ENCODE measurements around the gene NHERF1.

Gene NHERF1

DNA sequence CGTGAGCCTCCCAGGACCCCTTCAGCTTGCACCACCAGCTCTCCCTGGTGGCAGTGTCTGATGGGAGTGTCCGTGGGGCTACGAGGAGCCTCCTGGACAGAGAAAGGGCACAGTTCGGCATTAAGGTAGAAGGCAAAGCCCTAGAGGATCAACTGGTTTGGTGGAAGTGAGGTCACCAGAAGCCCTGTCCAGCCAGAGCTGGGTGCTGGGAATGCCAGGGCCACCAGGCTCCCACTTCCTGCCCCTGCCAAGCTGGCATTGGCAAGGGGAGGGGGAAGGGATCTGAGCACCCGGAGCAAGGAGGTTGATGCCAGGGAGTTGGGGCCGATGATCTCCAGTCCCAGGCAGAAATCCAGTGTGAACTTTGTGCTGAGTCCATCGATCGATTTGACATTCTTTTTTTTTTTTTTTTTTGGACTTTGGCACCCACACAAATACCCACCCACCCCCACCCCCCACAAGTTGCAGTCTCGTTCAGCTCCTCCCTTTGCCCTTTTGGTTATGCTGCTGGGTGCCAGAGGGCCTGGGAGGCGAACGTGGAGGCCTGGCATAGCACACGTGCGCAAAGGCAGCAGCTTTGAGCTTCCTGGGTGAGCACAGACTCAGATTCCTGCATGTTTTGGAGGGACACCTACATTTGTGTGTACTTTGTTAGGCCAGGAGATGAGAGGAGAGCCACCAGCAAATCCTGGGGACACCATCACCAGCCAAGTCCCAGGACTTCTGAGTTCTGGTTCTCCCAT lies 2.1 kb downstream of the NHERF1 start:
- DNase-seq: no peak

DNA sequence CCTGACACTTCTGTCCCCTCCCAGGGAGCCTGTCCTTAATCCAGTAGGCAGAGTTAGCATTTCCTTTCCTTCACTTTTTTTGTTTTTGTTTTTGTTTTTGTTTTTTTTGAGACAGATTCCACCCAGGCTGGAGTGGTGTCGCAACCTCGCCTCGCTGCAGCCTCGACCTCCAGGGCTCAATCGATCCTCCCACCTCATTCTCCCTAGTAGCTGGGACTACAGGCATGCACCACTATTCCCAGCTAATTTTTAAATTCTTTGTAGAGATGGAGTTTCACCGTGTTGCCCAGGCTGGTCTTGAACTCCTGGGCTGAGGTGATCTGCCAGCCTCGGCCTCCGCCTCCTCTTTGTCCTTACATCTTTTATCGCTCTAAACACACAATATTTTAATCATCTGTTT lies 4.0 kb downstream of the NHERF1 start:
- DNase-seq: no peak

DNA sequence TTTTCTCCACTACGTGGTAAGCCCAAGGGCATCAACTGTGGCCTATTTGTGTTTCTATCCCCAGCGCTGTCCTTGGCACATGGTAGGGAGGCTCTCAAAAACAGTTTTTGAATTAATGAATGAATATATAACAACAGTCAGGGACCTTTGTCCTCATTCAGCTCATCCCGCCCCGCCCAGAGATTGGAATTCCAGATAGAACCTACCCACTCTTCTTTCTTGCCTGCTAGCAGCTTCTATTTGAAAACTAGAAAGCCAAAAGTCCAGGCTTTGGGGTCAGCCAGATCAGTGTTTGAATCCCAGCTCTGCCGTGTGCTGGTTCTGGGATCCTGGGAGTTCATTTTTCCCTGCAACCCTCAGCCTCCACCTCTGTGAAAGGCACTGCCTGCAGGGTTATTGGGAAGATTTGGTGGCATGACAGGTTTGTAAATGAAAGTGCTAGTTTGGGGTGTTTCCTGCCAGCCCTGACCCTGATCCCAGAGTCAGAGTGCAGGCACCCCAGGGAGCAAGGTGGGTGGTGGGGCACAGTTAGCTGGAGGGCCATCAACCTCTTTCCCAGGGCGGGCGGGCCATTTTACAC lies 4.5 kb downstream of the NHERF1 start:
- DNase-seq: no peak

- no peak for DNase-seq
Measured at GRCh38 chr17:74754832-74755231, 6.4 kb downstream of the NHERF1 start.

- no peak for DNase-seq
Measured at GRCh38 chr17:74755533-74755932, 7.1 kb downstream of the NHERF1 start.

GRCh38 chr17:74756891-74757290 lies 8.5 kb downstream of the NHERF1 start:
- no peak for DNase-seq

GRCh38 chr17:74757502-74757901 lies 9.1 kb downstream of the NHERF1 start:
- no peak for DNase-seq

- DNase-seq: no peak
Measured at GRCh38 chr17:74757931-74758847, 9.8 kb downstream of the NHERF1 start.

GRCh38 chr17:74758848-74759168 lies 10.4 kb downstream of the NHERF1 start:
- DNase-seq: no peak

- DNase-seq: no peak
Measured at GRCh38 chr17:74759243-74759801, 10.9 kb downstream of the NHERF1 start.

DNA sequence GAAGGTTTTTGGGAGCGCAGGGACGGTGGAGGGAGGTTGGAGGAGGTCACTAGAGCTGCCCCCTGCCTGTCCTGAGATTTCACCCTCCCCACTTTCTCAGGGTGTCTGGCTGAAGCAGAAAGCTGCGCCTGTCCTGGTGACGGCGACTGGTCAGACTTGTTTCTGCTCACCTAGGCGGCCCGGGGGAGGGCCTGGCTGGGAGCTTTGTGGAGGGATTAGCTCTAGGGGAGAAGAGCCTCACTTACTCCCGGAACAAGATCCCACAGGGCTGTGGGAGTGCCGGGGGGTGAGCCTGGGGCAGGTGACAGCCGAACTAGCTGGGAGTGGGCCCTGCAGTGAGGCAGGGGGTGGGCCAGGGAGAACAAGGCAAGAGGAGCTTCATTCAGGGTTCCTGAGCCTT lies 11.5 kb downstream of the NHERF1 start:
- no peak for DNase-seq

- DNase-seq: no peak
Measured at GRCh38 chr17:74760404-74761105, 12.1 kb downstream of the NHERF1 start.

DNA sequence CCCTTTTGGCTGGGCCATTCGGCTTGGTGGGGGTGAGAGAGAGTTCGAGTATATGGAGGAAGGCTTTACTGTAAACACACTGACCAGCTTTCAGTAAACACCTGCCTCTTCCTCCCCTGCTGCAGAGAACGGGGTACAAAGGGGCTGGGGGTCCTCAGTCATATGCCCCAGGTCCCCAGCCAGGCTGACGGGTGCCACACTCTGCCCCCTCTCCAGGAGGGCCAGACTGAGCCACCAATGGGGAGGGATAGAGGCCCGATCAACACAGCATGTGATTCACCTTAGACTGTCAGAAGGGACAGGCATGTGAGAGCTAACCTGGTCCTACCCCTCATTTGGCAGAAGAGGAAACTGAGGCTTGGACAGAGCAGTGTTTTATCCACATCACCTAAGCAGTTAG lies 13.0 kb downstream of the NHERF1 start:
- no peak for DNase-seq

GRCh38 chr17:74761931-74762330 lies 13.5 kb downstream of the NHERF1 start:
- no peak for DNase-seq

- no peak for DNase-seq
Measured at GRCh38 chr17:74763565-74764387, 15.3 kb downstream of the NHERF1 start.

DNA sequence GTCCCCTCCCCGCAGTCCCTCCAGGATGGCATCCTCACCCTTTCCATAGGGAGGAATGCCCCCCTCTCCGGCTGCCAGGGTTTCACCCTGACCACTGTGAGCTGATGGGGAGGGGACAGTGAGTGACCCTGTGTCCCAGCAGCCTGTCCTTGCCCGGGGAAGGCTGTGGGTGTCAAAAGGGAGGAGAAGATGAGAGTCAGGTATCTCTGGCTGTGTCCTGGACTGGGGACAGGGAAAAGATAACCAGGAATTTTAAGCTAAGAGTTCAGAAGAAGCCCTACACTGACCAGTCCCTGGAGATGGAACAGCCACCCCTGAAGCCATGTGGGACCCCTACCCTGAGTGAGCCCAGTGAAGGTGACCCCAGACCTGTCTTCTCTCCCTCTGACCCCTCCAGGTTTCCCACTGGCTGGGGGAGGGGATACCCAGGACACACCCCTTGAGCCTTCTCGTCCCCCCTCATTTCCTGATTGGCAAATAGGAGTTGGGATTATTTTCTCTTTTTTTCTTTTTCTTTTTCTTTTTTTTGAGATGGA lies 16.4 kb downstream of the NHERF1 start:
- no peak for DNase-seq

DNA sequence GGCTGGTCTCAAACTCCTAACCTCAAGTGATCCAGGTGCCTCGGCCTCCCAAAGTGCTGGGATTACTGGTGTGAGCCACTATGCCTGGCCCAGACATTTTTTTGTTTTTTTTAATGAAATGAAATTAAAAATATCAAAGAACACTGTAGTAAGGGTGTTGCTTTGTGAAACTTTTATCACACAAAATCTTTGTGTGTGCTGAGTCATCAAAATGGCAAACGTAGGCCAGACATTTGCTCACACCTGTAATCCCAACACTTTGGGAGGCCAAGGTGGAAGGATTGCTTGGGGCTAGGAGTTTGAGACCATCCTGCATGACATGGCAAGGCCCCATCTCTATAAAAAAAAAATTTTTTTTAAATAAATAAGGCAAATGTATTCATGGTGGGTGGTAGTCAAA lies 18.0 kb downstream of the NHERF1 start:
- no peak for DNase-seq

DNA sequence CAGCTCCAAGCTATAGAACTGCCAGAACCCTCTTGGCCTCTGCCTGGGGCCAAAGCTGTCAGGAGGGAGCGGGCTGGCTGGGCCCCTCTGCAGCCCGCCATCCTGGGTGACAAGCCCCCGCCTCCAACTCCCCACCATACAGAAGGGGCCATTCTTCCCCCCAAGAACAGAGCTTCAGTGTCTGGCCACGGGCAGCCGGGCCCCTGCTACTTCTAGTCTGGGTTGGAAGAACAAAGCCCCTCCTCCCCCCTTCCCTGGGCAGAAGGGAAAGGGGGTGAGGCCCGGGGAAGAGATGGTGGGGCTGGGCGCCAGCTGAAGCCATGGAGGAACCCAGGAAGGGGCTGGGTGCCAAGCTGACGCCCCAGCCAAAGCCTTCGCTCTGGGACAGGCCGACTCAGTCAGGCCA lies 18.7 kb downstream of the NHERF1 start:
- DNase-seq: no peak

GRCh38 chr17:74768069-74768762 lies 19.8 kb downstream of the NHERF1 start:
- no peak for DNase-seq

GRCh38 chr17:74768763-74769114 lies 20.3 kb downstream of the NHERF1 start:
- no peak for DNase-seq

- DNase-seq: no peak
Measured at GRCh38 chr17:74769266-74769855, 20.9 kb downstream of the NHERF1 start.

Data from NCI-H1105 (cell line).